HG02840 (cell line): ENCODE measurements around the gene POP4.

Experiments
- ATAC-seq: cut with Tn5 transposase; IDR thresholded peaks from one replicate; pipeline ENCODE4 v1.9.1; 2021; ENCODE audit warnings: mild to moderate bottlenecking, moderate library complexity, moderate number of reproducible peaks; ENCODE audit not compliant: unreplicated experiment, low FRiP score

POP4 gene

DNA sequence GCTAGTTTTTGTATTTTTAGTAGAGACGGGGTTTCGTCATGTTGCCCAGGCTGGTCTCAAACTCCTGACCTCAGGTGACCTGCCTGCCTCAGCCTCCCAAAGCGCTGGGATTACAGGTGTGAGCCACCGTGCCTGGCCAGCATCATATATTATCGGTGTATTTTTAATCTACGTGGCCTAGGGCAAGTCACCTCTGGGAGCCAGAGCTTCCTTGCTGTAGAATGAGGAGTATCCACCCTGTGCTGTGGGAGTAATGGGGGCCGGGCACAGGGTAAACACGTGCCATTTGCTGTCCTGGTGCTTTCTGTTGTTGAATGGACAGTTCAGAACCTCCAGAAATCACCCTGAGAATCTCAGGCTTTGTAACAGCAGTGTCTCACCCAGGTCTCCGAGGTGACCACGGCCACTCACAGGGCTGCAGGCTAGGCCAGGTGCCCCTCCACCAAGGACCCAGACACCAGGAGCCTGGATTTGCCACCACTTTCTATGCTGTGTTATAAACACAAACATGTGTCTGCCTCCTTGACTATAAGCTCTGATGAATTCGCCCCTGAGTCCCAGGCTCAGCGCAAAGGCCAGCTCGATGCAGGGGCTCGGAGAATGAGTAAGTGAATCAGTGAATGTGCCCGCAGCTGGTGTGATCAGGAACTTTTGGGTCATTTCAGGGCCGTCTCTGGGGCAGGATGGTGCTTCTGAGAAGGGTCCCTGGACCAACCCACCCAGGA, 22.7 kb downstream of the POP4 start:
- ATAC-seq = no peak

DNA sequence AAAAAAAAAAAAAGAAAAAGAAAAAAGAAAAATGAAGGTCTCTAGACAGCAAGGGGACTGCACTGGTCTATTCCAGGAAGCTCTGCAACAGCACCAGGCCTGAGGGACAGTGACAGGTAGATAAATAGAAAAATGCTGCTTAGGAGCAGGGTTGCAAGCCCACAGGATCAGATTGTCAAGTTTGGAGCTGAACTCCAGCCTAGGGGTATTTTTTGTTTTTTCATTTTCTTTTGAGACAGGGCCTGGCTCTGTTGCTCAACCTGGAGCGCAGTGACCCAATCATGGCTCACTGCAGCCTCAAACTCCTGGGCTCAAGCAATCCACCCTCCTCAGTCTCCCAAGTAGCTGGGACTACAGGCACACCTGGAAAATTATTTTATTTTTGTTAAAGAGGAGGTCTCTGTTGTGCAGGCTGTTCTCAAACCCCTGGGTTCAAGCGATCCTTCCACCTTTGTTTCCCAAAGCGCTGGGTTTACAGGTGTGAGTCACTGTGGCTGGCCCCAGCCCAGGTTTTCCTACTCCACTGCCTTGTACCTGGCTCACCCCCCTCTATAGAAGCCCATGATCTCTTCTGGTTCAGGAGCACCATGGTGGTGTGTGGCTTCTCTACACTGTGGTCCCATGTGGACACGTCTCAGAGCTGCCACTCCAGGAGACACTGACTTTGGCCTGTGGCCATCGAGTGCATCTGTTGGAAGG, 23.9 kb downstream of the POP4 start:
- no peak for ATAC-seq

DNA sequence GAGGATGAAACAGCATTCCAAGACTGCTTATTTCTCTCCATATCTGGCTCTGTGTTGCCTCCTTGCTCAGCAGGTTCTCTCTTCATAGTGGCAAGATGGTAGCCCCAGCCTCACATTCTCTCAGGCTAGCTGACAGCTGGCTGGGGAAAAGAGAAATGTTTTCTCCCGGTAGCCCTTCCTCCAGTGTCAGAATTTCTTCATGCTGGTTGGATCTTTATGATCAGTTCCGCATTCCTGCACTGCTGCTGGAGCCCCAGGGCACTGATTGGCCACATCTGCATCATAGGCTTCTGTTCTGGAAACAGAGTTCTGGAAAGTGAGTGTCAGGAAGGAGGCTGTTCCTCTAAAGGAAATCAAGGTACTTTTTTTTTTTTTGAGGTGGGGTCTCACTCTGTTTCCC, 24.6 kb downstream of the POP4 start:
- ATAC-seq = no peak

GRCh38 chr19:29631450-29631849, 25.4 kb downstream of the POP4 start:
- ATAC-seq = no peak

DNA sequence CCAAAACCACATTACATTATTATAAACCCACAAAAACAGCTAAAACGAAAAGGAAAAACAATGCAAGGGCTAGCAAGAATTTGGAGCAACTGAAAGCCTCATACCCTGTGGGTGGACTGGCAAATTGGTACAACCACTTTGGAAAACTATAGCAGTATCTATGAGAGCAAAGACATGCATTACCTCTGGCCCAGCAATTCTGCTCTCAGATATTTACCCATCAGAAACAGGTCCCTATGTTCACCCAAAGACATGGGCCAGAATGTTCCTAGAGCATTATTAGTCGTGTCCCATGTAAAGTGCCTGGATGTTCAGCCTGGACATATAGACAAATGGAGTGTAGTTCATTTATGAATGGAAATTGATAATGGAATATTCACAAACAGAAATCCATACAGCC, 27.9 kb downstream of the POP4 start:
- ATAC-seq = no peak

- ATAC-seq = no peak
Observed at GRCh38 chr19:29634423-29635130, 28.5 kb downstream of the POP4 start.

- ATAC-seq = no peak
Observed at GRCh38 chr19:29635963-29636362, 29.9 kb downstream of the POP4 start.

DNA sequence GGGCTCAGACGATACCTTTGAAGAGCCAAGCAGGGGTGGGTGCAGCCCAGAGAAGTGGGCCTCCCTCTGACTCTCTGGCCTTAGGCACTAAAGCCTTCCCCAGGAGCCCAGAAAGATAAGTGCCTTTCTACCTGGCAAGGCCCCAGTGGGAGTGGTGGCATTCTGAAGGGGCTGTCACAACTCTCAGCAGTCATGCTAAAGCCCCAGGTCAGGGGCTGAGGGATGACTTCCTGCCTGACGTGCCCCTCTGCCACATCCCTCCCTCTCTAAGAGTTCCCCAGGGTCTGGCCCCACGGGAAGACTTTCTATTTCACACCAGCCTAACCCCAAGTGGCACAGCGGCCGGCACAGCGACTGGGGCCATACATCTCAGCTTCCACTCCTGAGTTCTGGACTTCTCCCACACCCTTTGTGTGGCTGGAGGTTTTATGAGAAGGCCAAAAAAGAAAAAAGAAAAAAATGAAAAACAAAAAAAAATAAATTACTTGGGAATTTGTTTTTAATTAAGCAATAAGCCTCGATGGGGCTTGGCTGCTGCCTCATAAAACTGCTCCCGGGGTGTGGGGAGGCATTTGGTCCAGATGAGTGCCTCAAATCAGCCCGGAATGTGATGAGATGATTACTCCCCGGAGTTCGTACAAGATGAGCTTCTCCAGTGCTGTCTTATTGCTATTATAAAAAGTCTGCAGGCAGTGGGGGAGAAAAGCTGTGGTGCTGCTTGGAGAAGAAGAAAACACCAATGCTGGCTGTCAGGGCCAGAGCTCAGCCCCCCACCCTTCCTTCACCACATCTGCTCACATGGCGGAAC, 30.7 kb downstream of the POP4 start:
- ATAC-seq = no peak

DNA sequence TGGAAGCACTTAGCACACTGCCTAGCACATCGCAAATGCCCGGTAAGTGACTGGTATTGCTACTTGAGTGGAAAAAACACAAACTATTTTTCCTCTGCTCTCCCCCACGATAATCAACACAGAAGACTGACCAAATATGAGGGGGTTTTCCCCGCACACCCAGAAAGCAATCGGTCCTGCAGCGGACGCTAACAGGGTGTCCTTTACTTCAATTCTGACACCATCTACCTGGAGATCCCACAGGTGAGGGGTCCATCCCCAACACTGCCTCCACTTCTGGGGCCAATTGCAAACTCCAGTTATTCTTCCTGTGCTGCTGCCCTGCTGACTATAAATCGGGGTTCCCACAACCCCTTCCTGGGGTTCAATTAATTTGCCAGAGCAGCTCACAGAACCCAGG, 33.0 kb downstream of the POP4 start:
- ATAC-seq = no peak

GRCh38 chr19:29640231-29640630, 34.1 kb downstream of the POP4 start:
- no peak for ATAC-seq

GRCh38 chr19:29641597-29641996, 35.5 kb downstream of the POP4 start:
- ATAC-seq = no peak

GRCh38 chr19:29643361-29643935, 37.4 kb downstream of the POP4 start:
- no peak for ATAC-seq

GRCh38 chr19:29644210-29644609, 38.1 kb downstream of the POP4 start:
- ATAC-seq = no peak

DNA sequence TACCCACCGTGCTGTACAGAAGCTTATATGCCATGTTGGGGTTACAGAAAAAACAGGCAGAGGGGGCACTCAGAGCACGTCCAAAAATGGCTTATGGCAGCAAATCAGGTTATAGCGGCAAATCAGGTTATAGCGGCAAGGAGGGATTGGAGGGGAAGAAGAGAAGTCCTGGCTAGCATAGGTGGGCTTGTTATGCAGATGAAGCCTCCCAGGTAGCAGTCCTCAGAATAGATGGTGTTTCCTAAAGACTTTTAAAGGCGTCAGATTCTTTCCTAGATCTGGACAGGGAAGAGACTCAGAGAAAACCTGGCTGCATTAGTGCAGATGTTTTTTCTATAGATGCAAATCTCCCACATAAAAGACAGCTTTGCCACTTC, 39.4 kb downstream of the POP4 start:
- ATAC-seq = no peak

GRCh38 chr19:29645911-29646310, 39.8 kb downstream of the POP4 start:
- no peak for ATAC-seq

- ATAC-seq = no peak
Observed at GRCh38 chr19:29650772-29651387, 44.8 kb downstream of the POP4 start.

- no peak for ATAC-seq
Observed at GRCh38 chr19:29651622-29652394, 45.7 kb downstream of the POP4 start.

DNA sequence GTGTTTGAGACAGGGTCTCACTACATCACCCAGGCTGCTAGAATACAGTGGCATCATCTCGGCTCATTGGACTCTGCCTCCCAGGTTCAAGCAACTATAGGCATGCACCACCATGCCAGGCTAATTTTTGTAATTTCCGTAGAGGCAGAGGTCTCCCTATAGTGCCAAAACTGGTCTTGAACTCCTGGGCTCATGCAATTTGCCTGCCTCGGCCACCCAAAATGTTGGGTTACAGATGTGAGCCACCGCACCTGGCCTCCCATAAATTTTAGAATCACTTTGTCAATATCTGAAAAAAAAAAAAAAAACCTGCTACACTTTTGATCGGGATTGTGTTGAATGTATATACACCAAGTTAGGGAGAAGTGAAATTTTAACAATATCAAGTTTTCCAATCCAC, 47.3 kb downstream of the POP4 start:
- no peak for ATAC-seq

GRCh38 chr19:29655648-29656335, 49.7 kb downstream of the POP4 start:
- no peak for ATAC-seq
